OCI-LY7 (cell line): ENCODE data around the gene SEC14L5. TPM values are rescaled to one million over a fixed set of nuclear protein-coding genes. Genes with fewer than 3 reads are reported as not detected.

ENCODE experiments used
- BruUV-seq: library from RNA; stranded (reverse); fragments of 400-500 nt; replicated peaks from 2 replicates; lab custom pipeline; 2021; lab: Mats Ljungman, UMichigan
- CTCF ChIA-PET: fragments of 300-600 bp; sonication (Branson Sonifier 250); formaldehyde crosslinking; loops from one replicate; lab custom pipeline; 2022; ENCODE audit warnings: antibody characterized with exemption; ENCODE audit not compliant: unreplicated experiment; lab: Charles Lee
- POLR2A ChIA-PET: fragments of 300-600 bp; sonication (Branson Sonifier 250); formaldehyde crosslinking; loops from one replicate; lab custom pipeline; 2022; ENCODE audit warnings: antibody characterized with exemption; lab: Charles Lee
- DNase-seq: peaks from one replicate; pipeline ENCODE4 v3.0.0-alpha.2; 2015; ENCODE audit warnings: low spot score
- H2AFZ ChIP-seq: fragments of 200-600 bp; sonication (generic), shearing (Covaris generic); 2 replicates; pipeline ENCODE4 v1.6.1; 2014; ENCODE audit warnings: mild to moderate bottlenecking, antibody characterized with exemption, low read length, moderate library complexity
- H3K27ac ChIP-seq: fragments of 200-600 bp; sonication (generic); 2 replicates; pipeline ENCODE4 v1.5.1; 2014; ENCODE audit warnings: mixed run types, low read depth, mild to moderate bottlenecking, moderate library complexity, low read length, inconsistent platforms; ENCODE audit not compliant: poor library complexity, severe bottlenecking
- H3K36me3 ChIP-seq: fragments of 200-600 bp; sonication (generic); 2 replicates; pipeline ENCODE4 v1.6.1; 2014; ENCODE audit warnings: mild to moderate bottlenecking, antibody characterized with exemption, low read length, moderate library complexity, mixed read lengths; ENCODE audit not compliant: insufficient read depth
- H3K4me1 ChIP-seq: fragments of 200-600 bp; sonication (generic); 2 replicates; pipeline ENCODE4 v1.5.1; 2014; ENCODE audit warnings: mild to moderate bottlenecking, low read length; ENCODE audit not compliant: insufficient read depth, poor library complexity, severe bottlenecking
- H3K4me2 ChIP-seq: fragments of 200-600 bp; sonication (generic); 2 replicates; pipeline ENCODE4 v1.6.1; 2014; ENCODE audit warnings: mild to moderate bottlenecking, low read length
- H3K4me3 ChIP-seq: fragments of 200-600 bp; sonication (generic); 2 replicates; pipeline ENCODE4 v1.5.1; 2014; ENCODE audit warnings: mild to moderate bottlenecking, low read depth, low read length; ENCODE audit not compliant: poor library complexity, severe bottlenecking
- H3K79me2 ChIP-seq: fragments of 200-600 bp; sonication (generic); 2 replicates; pipeline ENCODE4 v1.6.1; 2016; ENCODE audit warnings: low read depth, mild to moderate bottlenecking, low read length, moderate library complexity, mixed read lengths; ENCODE audit not compliant: insufficient read depth
- H3K9me2 ChIP-seq: fragments of 200-600 bp; sonication (generic); 2 replicates; pipeline ENCODE4 v1.6.1; 2016; ENCODE audit warnings: mild to moderate bottlenecking, low read length, mixed read lengths; ENCODE audit not compliant: insufficient read depth
- H3K9me3 ChIP-seq: fragments of 200-600 bp; sonication (generic); 2 replicates; pipeline ENCODE4 v1.6.1; 2014; ENCODE audit warnings: mild to moderate bottlenecking, mixed run types, low read length, mixed read lengths
- H4K20me1 ChIP-seq: fragments of 200-600 bp; sonication (generic); 2 replicates; pipeline ENCODE4 v1.6.1; 2014; ENCODE audit warnings: mild to moderate bottlenecking, antibody characterized with exemption, low read length, moderate library complexity, mixed read lengths; ENCODE audit not compliant: insufficient read depth
- EZH2phosphoT487 ChIP-seq: fragments of 200-600 bp; sonication (generic); IDR thresholded peaks from 2 replicates; pipeline ENCODE4 v1.6.1; 2018; ENCODE audit warnings: low read depth, borderline replicate concordance, mild to moderate bottlenecking, mixed run types, antibody characterized with exemption, low read length, moderate library complexity, mixed read lengths
- intact Hi-C: fragments of 100-400 bp; cut with micrococcal nuclease; formaldehyde crosslinking; loops from one replicate; pipeline ENCODE4 v1.10.0; 2022; ENCODE audit not compliant: unreplicated experiment
- total RNA-seq, 2 experiments: library from RNA; depleted of rRNA in 1 of 2; stranded (reverse); fragments of >200 nt in 1 of 2; shearing (Covaris generic) in 1 of 2; gene quantifications; 2 replicates each; pipeline ENCODE4 v1.2.3, GENCODE V29; 2014 to 2022
- TF ChIP-seq, protein P1 (sequence below): fragments of 200-600 bp; sonication (generic); conservative IDR thresholded peaks from 2 replicates; pipeline ENCODE4 v1.5.1; 2014; ENCODE audit warnings: mild to moderate bottlenecking, antibody characterized with exemption, low read length, moderate library complexity, mixed read lengths

SEC14L5 gene
- total RNA-seq, 2 experiments from 2014 or later = not detected

- CTCF ChIA-PET = no interaction called here
- no peak overlapping the region for H2AFZ ChIP-seq
- no peaks in the 10 kb centered on the region for H4K20me1 ChIP-seq
- H3K4me3 ChIP-seq = no peak overlapping the region
- no peaks in the 10 kb centered on the region for H3K9me3 ChIP-seq
- H3K27ac ChIP-seq = no peak overlapping the region
- TF ChIP-seq EZH2phosphoT487 = no peak
- TF ChIP-seq, protein P1, sequence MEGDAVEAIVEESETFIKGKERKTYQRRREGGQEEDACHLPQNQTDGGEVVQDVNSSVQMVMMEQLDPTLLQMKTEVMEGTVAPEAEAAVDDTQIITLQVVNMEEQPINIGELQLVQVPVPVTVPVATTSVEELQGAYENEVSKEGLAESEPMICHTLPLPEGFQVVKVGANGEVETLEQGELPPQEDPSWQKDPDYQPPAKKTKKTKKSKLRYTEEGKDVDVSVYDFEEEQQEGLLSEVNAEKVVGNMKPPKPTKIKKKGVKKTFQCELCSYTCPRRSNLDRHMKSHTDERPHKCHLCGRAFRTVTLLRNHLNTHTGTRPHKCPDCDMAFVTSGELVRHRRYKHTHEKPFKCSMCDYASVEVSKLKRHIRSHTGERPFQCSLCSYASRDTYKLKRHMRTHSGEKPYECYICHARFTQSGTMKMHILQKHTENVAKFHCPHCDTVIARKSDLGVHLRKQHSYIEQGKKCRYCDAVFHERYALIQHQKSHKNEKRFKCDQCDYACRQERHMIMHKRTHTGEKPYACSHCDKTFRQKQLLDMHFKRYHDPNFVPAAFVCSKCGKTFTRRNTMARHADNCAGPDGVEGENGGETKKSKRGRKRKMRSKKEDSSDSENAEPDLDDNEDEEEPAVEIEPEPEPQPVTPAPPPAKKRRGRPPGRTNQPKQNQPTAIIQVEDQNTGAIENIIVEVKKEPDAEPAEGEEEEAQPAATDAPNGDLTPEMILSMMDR = no peak
- H3K9me2 ChIP-seq = no peaks in the 10 kb centered on the region
- no peak for DNase-seq
- no peaks in the 10 kb centered on the region for H3K4me1 ChIP-seq
- no peaks in the 10 kb centered on the region for H3K36me3 ChIP-seq
- BruUV-seq = no TSS peak
- H3K4me2 ChIP-seq = no peak overlapping the region
- H3K79me2 ChIP-seq = no peaks in the 10 kb centered on the region
- POLR2A ChIA-PET = no interaction called here
- intact Hi-C loops = no loop called here
Measured at GRCh38 chr16:4989391-4990006, 31.4 kb downstream of the SEC14L5 start.

DNA sequence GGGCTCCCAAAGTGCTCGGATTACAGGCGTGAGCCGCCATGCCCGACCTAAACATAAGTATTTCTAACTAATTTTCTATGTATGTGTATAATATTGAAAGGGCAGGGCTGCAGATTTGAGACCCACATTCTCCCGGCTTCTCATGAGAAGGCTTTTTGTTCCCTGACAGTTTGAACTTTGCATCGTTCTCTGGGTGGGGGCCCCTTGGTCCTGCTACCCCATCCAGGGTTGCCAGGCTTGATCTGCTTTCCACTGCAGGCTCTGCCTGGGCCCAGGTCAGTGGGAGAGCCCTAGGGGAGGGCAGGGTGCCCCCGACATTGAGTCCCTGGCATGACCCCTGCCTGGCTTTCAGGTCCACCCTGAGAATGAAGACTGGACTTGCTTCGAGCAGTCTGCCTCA, 32.3 kb downstream of the SEC14L5 start:
- Histone ChIP-seq H3K4me1 (no peaks in the 10 kb centered on the region), H3K79me2 (no peaks in the 10 kb centered on the region), H3K36me3 (no peaks in the 10 kb centered on the region), H3K4me3 (no peak overlapping the region), H3K4me2 (no peak overlapping the region), H2AFZ (no peak overlapping the region), H4K20me1 (no peaks in the 10 kb centered on the region), H3K9me2 (no peaks in the 10 kb centered on the region), H3K27ac (no peak overlapping the region), H3K9me3 (no peaks in the 10 kb centered on the region)
- CTCF ChIA-PET = no interaction called here
- DNase-seq = no peak
- TF ChIP-seq EZH2phosphoT487 = no peak
- intact Hi-C loops = no loop called here
- POLR2A ChIA-PET = no interaction called here
- no TSS peak for BruUV-seq

DNA sequence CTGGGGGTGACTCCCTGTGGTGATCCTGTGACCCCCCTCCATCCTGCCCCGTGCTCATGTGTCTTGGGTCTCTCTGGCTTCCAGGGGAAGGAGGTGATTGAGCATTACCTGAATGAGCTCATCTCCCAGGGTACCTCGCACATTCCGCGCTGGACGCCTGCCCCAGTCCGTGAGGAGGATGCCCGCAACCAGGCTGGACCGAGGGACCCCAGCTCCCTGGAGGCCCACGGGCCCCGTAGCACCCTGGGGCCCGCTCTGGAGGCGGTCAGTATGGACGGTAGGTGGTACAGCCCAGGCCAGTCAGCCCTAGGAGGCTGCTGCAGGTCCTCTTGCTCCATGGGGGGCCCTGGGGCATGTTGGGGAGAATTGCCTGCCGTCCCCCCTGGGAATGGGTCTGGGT, 33.6 kb downstream of the SEC14L5 start:
- ChIA-PET CTCF (no interaction called here), POLR2A (no interaction called here)
- Histone ChIP-seq H3K27ac (no peak overlapping the region), H3K4me2 (no peak overlapping the region), H3K79me2 (no peaks in the 10 kb centered on the region), H4K20me1 (no peaks in the 10 kb centered on the region), H3K4me3 (no peak overlapping the region), H3K4me1 (no peaks in the 10 kb centered on the region), H3K36me3 (no peaks in the 10 kb centered on the region), H3K9me2 (no peaks in the 10 kb centered on the region), H2AFZ (no peak overlapping the region), H3K9me3 (no peaks in the 10 kb centered on the region)
- BruUV-seq = no TSS peak
- DNase-seq = no peak
- TF ChIP-seq EZH2phosphoT487 = no peak
- TF ChIP-seq, protein P1 = no peak
- intact Hi-C loops = no loop called here
